ENCODE data around the gene ZBTB16.

ZBTB16 gene

DNA sequence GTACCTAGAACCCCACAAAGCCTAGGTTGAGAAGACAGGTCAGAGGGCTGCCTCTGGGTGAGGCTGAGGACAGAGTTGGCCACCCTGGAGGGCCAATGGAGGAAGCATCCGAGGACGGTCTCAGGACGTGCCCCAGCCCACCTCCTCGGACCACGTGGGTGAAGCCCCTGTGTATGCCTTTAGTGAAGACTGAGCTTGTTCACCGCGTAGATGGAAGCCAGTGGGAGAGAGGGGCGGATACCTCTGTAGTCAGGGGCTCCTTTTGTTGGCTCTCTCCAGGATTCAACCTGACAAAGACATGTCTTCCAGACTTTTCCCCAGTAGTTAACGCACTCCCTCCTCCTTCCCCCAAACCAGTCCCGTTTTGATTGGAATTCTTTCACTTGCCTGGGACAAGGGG, 110.7 kb downstream of the ZBTB16 start:
- POLR2A ChIA-PET, result interaction anchor here (1.8 kb wide), 1 partner anchor 10 kb away, joined by 4 read pairs; no protein-coding TSS in a partner anchor
- Histone ChIP-seq H3K36me3 (ENCODE audit: control insufficient read depth in 2 of 2, insufficient read depth in 1 of 2, low read length in 2 of 2) (no peaks in the 10 kb centered on the region), H3K9me3 (ENCODE audit: control insufficient read depth, insufficient read depth, low read depth, low read length) (no peaks in the 10 kb centered on the region), H3K27ac (ENCODE audit: extremely low read depth, low read depth, low read length) (no peak overlapping the region), H3K4me3 (ENCODE audit: low read depth, low read length) (no peak overlapping the region), H3K4me1 (ENCODE audit: control insufficient read depth, insufficient read depth, low read length) (peaks cover 11% of the 10 kb centered on the region)
- CTCF ChIA-PET, result interaction anchor here (0.6 to 3.4 kb wide), 4 partner anchors 10 to 274 kb away, joined by 6 to 12 read pairs (median 10); no protein-coding TSS in a partner anchor
- TF ChIP-seq, protein P1, sequence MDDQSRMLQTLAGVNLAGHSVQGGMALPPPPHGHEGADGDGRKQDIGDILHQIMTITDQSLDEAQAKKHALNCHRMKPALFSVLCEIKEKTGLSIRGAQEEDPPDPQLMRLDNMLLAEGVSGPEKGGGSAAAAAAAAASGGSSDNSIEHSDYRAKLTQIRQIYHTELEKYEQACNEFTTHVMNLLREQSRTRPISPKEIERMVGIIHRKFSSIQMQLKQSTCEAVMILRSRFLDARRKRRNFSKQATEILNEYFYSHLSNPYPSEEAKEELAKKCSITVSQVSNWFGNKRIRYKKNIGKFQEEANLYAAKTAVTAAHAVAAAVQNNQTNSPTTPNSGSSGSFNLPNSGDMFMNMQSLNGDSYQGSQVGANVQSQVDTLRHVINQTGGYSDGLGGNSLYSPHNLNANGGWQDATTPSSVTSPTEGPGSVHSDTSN (CRISPR knock-in tag; IDR thresholded peaks at IDR 0.05), result no peak
- TF ChIP-seq, protein P2, sequence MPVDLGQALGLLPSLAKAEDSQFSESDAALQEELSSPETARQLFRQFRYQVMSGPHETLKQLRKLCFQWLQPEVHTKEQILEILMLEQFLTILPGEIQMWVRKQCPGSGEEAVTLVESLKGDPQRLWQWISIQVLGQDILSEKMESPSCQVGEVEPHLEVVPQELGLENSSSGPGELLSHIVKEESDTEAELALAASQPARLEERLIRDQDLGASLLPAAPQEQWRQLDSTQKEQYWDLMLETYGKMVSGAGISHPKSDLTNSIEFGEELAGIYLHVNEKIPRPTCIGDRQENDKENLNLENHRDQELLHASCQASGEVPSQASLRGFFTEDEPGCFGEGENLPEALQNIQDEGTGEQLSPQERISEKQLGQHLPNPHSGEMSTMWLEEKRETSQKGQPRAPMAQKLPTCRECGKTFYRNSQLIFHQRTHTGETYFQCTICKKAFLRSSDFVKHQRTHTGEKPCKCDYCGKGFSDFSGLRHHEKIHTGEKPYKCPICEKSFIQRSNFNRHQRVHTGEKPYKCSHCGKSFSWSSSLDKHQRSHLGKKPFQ (tag by site-specific recombination; IDR thresholded peaks at IDR 0.05), result no peak
- TF ChIP-seq ZNF792 (tag by site-specific recombination; IDR thresholded peaks at IDR 0.05) (no peak), SALL2 (tag by site-specific recombination; IDR thresholded peaks at IDR 0.05; ENCODE audit: borderline replicate concordance) (no peak), OVOL3 (tag by site-specific recombination; IDR thresholded peaks at IDR 0.05) (no peak)

GRCh38 chr11:114171257-114172054, 111.9 kb downstream of the ZBTB16 start:
- POLR2A ChIA-PET, result no interaction called here
- Histone ChIP-seq H3K27ac (ENCODE audit: extremely low read depth, low read depth, low read length) (no peak overlapping the region), H3K9me3 (ENCODE audit: control insufficient read depth, insufficient read depth, low read depth, low read length) (no peaks in the 10 kb centered on the region), H3K4me1 (ENCODE audit: control insufficient read depth, insufficient read depth, low read length) (peaks cover 10% of the 10 kb centered on the region), H3K4me3 (ENCODE audit: low read depth, low read length) (no peak overlapping the region), H3K36me3 (ENCODE audit: control insufficient read depth in 2 of 2, insufficient read depth in 1 of 2, low read length in 2 of 2) (no peaks in the 10 kb centered on the region)
- CTCF ChIA-PET, result interaction anchor here (0.7 to 1.1 kb wide), 4 partner anchors 8 to 136 kb away, joined by 3 to 6 read pairs (median 4); no protein-coding TSS in a partner anchor
- TF ChIP-seq ZBTB21 (tag by site-specific recombination; IDR thresholded peaks at IDR 0.05), result no peak
- peak; percentile 35; the same call in 1 of the 2 replicates for TF ChIP-seq OSR2 (tag by site-specific recombination; IDR thresholded peaks at IDR 0.05)
- peak; percentile 70 for TF ChIP-seq ZIC2 (tag by site-specific recombination; IDR thresholded peaks at IDR 0.05)
- no peak for TF ChIP-seq ZFHX2 (tag by site-specific recombination; conservative IDR thresholded peaks at IDR 0.05)
- TF ChIP-seq MEIS1 (CRISPR knock-in tag; IDR thresholded peaks at IDR 0.05; ENCODE audit: borderline replicate concordance), result no peak
- TF ChIP-seq, protein P3, sequence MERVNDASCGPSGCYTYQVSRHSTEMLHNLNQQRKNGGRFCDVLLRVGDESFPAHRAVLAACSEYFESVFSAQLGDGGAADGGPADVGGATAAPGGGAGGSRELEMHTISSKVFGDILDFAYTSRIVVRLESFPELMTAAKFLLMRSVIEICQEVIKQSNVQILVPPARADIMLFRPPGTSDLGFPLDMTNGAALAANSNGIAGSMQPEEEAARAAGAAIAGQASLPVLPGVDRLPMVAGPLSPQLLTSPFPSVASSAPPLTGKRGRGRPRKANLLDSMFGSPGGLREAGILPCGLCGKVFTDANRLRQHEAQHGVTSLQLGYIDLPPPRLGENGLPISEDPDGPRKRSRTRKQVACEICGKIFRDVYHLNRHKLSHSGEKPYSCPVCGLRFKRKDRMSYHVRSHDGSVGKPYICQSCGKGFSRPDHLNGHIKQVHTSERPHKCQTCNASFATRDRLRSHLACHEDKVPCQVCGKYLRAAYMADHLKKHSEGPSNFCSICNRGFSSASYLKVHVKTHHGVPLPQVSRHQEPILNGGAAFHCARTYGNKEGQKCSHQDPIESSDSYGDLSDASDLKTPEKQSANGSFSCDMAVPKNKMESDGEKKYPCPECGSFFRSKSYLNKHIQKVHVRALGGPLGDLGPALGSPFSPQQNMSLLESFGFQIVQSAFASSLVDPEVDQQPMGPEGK (tag by site-specific recombination; IDR thresholded peaks at IDR 0.05), result peak; percentile 20; the same call in 1 of the 2 replicates
- no peak for TF ChIP-seq ZNF530 (tag by site-specific recombination; IDR thresholded peaks at IDR 0.05; ENCODE audit: low read depth)
- no peak for TF ChIP-seq ZNF707 (tag by site-specific recombination; IDR thresholded peaks at IDR 0.05)
- no peak for TF ChIP-seq ZNF585B (tag by site-specific recombination; IDR thresholded peaks at IDR 0.05)

Data from HEK293 (cell line).